ENCODE measurements around the gene ART4. TPM values are rescaled to one million over a fixed set of nuclear protein-coding genes. Genes with fewer than 3 reads are reported as not detected.

The ART4 gene
- total and polyA plus RNA-seq, 12 donors: 0.72 to 3.9 (median 2.7) TPM

GRCh38 chr12:14828892-14829291 is 14.4 kb downstream of the ART4 start:
- no peak for DNase-seq
- no peak overlapping the region for H3K27ac ChIP-seq
- no peak for ATAC-seq
- H3K4me1 ChIP-seq: peaks cover 0 to 16% (median 3%) of the 10 kb centered on the region in 9 donors
- no peaks in the 10 kb centered on the region for H3K27me3 ChIP-seq
- no peaks in the 10 kb centered on the region for H3K36me3 ChIP-seq
- no peak for TF ChIP-seq CTCF (IDR thresholded peaks at IDR 0.05)
- no peak overlapping the region for H3K4me3 ChIP-seq
- intact Hi-C loops (cut with DNase I): no loop called here
- no peaks in the 10 kb centered on the region for H3K9me3 ChIP-seq

GRCh38 chr12:14827043-14827442 is 16.3 kb downstream of the ART4 start:
- 92 to 96% methylated on average over 2 of the region's 2 CpGs for WGBS, 2 donors
- Histone ChIP-seq H3K27ac (peak overlapping the region in 5 of 10 donors; percentile 24 to 62 (median 38)), H3K27me3 (no peaks in the 10 kb centered on the region), H3K4me3 (no peak overlapping the region), H3K4me1 (peaks cover 0 to 13% (median 0%) of the 10 kb centered on the region in 9 donors), H3K36me3 (no peaks in the 10 kb centered on the region), H3K9me3 (no peaks in the 10 kb centered on the region)
- ATAC-seq (no peak), DNase-seq (no peak)
- TF ChIP-seq CTCF (IDR thresholded peaks at IDR 0.05): no peak
- intact Hi-C loops (cut with DNase I): no loop called here

- no peak for ATAC-seq
- Histone ChIP-seq H3K36me3 (no peaks in the 10 kb centered on the region), H3K9me3 (no peaks in the 10 kb centered on the region), H3K27me3 (no peaks in the 10 kb centered on the region), H3K4me3 (no peak overlapping the region), H3K4me1 (peaks cover 0 to 13% (median 0%) of the 10 kb centered on the region in 9 donors), H3K27ac (peak overlapping the region in 7 of 10 donors; percentile 19 to 62 (median 36))
- 72 to 81% methylated on average over 5 of the region's 5 CpGs for WGBS, 2 donors
- TF ChIP-seq CTCF (IDR thresholded peaks at IDR 0.05): no peak
- intact Hi-C loops (cut with DNase I): no loop called here
- no peak for DNase-seq
Measured at GRCh38 chr12:14826491-14826890, 16.8 kb downstream of the ART4 start.

- Histone ChIP-seq H3K36me3 (no peaks in the 10 kb centered on the region), H3K27ac (no peak overlapping the region), H3K4me1 (peaks cover 0 to 13% (median 0%) of the 10 kb centered on the region in 9 donors), H3K9me3 (no peaks in the 10 kb centered on the region), H3K27me3 (no peaks in the 10 kb centered on the region), H3K4me3 (no peak overlapping the region)
- DNase-seq (no peak), ATAC-seq (no peak)
- no peak for TF ChIP-seq CTCF (IDR thresholded peaks at IDR 0.05)
- intact Hi-C loops (cut with DNase I): no loop called here
Measured at GRCh38 chr12:14825256-14825655, 18.1 kb downstream of the ART4 start.

Data from heart right ventricle (tissue), 16 donors.